WTC11 (cell line): ENCODE data around the gene MUSTN1. TPM values are rescaled to one million over a fixed set of nuclear protein-coding genes. Genes with fewer than 3 reads are reported as not detected.

Experiments used
- ATAC-seq: fragments of 200-7000 bp; cut with Tn5 transposase; 2 replicates; pipeline ENCODE4 v1.10.0; 2021; ENCODE audit warnings: mild to moderate bottlenecking, moderate library complexity
- CTCF ChIA-PET: fragments of 300-600 bp; sonication (Branson Sonifier 250); formaldehyde crosslinking; loops from one replicate; lab custom pipeline; 2021; ENCODE audit warnings: antibody characterized with exemption; lab: Charles Lee
- POLR2A ChIA-PET: fragments of 350-600 bp; sonication (Branson Sonifier 250); formaldehyde crosslinking; loops from one replicate; lab custom pipeline; 2021; ENCODE audit warnings: antibody characterized with exemption; lab: Charles Lee
- DNase-seq: peaks from one replicate; pipeline ENCODE4 v3.0.0; 2021; ENCODE audit warnings: low spot score
- H3K27ac Mint-ChIP-seq: 2 replicates; pipeline ENCODE4 v1.8.0; 2021; ENCODE audit warnings: mixed read lengths
- H3K27me3 Mint-ChIP-seq: 2 replicates; pipeline ENCODE4 v1.8.0; 2021; ENCODE audit warnings: low read depth, mild to moderate bottlenecking, moderate library complexity, mixed read lengths
- H3K36me3 Mint-ChIP-seq: 2 replicates; pipeline ENCODE4 v1.8.0; 2021; ENCODE audit warnings: mixed read lengths
- H3K4me1 Mint-ChIP-seq: 2 replicates; pipeline ENCODE4 v1.8.0; 2022; ENCODE audit warnings: mixed read lengths
- H3K4me3 Mint-ChIP-seq: 2 replicates; pipeline ENCODE4 v1.8.0; 2021; ENCODE audit warnings: mild to moderate bottlenecking, moderate library complexity, mixed read lengths
- H3K9me3 Mint-ChIP-seq: 2 replicates; pipeline ENCODE4 v1.8.0; 2021; ENCODE audit warnings: mixed read lengths
- ELF4 ChIP-seq: sonication (generic); formaldehyde crosslinking; IDR thresholded peaks from 2 replicates; pipeline ENCODE4 v1.8.1; 2022; ENCODE audit warnings: low read depth, mild to moderate bottlenecking, moderate library complexity, missing genetic modification reagents
- FOXJ3 ChIP-seq: sonication (generic); formaldehyde crosslinking; IDR thresholded peaks from 2 replicates; pipeline ENCODE4 v1.9.0; 2021; ENCODE audit warnings: missing genetic modification reagents, mild to moderate bottlenecking, borderline replicate concordance
- FOXK1 ChIP-seq: sonication (generic); formaldehyde crosslinking; IDR thresholded peaks from 2 replicates; pipeline ENCODE4 v1.8.0; 2022; ENCODE audit warnings: mild to moderate bottlenecking, moderate library complexity, missing genetic modification reagents
- NR3C1 ChIP-seq: sonication (generic); formaldehyde crosslinking; conservative IDR thresholded peaks from 2 replicates; pipeline ENCODE4 v1.8.1; 2023; ENCODE audit warnings: low read depth, mild to moderate bottlenecking, missing genetic modification reagents
- PRRX2 ChIP-seq: fragments of 250-450 bp; sonication (Bioruptor Pico); IDR thresholded peaks from 2 replicates; pipeline ENCODE4 v1.8.0; 2021; ENCODE audit warnings: mild to moderate bottlenecking
- STAT6 ChIP-seq: sonication (generic); formaldehyde crosslinking; conservative IDR thresholded peaks from 2 replicates; pipeline ENCODE4 v1.8.1; 2023; ENCODE audit warnings: mild to moderate bottlenecking, low read depth, missing genetic modification reagents, moderate library complexity
- ZNF425 ChIP-seq: fragments of 250-450 bp; sonication (Bioruptor Pico); conservative IDR thresholded peaks from 2 replicates; pipeline ENCODE4 v1.9.0; 2021; ENCODE audit warnings: mild to moderate bottlenecking
- total RNA-seq: library from RNA; stranded (reverse); gene quantifications from 3 replicates; pipeline ENCODE4 v1.2.3, GENCODE V29; 2021
- TF ChIP-seq, protein P1 (sequence below): fragments of 250-450 bp; sonication (Bioruptor Pico); IDR thresholded peaks from 2 replicates; pipeline ENCODE4 v1.9.0; 2021; ENCODE audit warnings: mild to moderate bottlenecking
- TF ChIP-seq, protein P2 (sequence below): sonication (generic); formaldehyde crosslinking; IDR thresholded peaks from 2 replicates; pipeline ENCODE4 v1.8.0; 2022; ENCODE audit warnings: mild to moderate bottlenecking, missing genetic modification reagents
- TF ChIP-seq, protein P3 (sequence below): sonication (generic); formaldehyde crosslinking; IDR thresholded peaks from 2 replicates; pipeline ENCODE4 v1.8.1; 2022; ENCODE audit warnings: low read depth, mild to moderate bottlenecking, moderate library complexity, missing genetic modification reagents, borderline replicate concordance
- TF ChIP-seq, protein P4 (sequence below): sonication (generic); formaldehyde crosslinking; IDR thresholded peaks from 2 replicates; pipeline ENCODE4 v1.8.0; 2022; ENCODE audit warnings: missing genetic modification reagents

MUSTN1 gene
- total RNA-seq, 1 experiment from 2014 or later: 4.2 TPM

DNA sequence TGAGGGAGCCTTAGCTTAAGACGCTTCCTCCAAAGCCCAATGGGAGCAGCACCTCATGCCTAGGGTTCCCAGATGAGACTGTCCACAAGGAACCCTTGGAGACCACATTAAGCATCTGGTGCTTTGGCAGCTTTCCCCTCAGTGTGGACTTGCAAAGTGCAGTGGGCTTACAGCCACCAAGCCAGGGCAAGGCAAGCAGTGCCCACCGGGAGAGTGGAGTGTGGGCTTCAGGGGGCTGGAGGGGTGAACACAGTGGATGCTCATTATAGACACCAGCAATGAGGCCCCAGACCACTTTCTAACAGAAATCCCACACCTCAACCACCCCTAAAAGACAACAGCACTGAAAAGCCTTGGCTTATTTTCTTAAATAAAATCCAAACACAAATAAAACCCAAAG lies 9.1 kb upstream of the MUSTN1 start:
- peaks cover 22% of the 10 kb centered on the region for H3K36me3 Mint-ChIP-seq
- TF ChIP-seq, protein P1, sequence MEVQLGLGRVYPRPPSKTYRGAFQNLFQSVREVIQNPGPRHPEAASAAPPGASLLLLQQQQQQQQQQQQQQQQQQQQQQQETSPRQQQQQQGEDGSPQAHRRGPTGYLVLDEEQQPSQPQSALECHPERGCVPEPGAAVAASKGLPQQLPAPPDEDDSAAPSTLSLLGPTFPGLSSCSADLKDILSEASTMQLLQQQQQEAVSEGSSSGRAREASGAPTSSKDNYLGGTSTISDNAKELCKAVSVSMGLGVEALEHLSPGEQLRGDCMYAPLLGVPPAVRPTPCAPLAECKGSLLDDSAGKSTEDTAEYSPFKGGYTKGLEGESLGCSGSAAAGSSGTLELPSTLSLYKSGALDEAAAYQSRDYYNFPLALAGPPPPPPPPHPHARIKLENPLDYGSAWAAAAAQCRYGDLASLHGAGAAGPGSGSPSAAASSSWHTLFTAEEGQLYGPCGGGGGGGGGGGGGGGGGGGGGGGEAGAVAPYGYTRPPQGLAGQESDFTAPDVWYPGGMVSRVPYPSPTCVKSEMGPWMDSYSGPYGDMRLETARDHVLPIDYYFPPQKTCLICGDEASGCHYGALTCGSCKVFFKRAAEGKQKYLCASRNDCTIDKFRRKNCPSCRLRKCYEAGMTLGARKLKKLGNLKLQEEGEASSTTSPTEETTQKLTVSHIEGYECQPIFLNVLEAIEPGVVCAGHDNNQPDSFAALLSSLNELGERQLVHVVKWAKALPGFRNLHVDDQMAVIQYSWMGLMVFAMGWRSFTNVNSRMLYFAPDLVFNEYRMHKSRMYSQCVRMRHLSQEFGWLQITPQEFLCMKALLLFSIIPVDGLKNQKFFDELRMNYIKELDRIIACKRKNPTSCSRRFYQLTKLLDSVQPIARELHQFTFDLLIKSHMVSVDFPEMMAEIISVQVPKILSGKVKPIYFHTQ (CRISPR knock-in tag): no peak
- TF ChIP-seq, protein P2, sequence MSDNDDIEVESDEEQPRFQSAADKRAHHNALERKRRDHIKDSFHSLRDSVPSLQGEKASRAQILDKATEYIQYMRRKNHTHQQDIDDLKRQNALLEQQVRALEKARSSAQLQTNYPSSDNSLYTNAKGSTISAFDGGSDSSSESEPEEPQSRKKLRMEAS (CRISPR knock-in tag): no peak
- TF ChIP-seq NR3C1 (no peak), FOXK1 (CRISPR knock-in tag) (no peak), FOXJ3 (CRISPR knock-in tag) (no peak), ELF4 (no peak), ZNF425 (CRISPR knock-in tag) (no peak), PRRX2 (no peak)
- TF ChIP-seq, protein P3, sequence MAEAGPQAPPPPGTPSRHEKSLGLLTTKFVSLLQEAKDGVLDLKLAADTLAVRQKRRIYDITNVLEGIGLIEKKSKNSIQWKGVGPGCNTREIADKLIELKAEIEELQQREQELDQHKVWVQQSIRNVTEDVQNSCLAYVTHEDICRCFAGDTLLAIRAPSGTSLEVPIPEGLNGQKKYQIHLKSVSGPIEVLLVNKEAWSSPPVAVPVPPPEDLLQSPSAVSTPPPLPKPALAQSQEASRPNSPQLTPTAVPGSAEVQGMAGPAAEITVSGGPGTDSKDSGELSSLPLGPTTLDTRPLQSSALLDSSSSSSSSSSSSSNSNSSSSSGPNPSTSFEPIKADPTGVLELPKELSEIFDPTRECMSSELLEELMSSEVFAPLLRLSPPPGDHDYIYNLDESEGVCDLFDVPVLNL (CRISPR knock-in tag): no peak
- TF ChIP-seq, protein P4, sequence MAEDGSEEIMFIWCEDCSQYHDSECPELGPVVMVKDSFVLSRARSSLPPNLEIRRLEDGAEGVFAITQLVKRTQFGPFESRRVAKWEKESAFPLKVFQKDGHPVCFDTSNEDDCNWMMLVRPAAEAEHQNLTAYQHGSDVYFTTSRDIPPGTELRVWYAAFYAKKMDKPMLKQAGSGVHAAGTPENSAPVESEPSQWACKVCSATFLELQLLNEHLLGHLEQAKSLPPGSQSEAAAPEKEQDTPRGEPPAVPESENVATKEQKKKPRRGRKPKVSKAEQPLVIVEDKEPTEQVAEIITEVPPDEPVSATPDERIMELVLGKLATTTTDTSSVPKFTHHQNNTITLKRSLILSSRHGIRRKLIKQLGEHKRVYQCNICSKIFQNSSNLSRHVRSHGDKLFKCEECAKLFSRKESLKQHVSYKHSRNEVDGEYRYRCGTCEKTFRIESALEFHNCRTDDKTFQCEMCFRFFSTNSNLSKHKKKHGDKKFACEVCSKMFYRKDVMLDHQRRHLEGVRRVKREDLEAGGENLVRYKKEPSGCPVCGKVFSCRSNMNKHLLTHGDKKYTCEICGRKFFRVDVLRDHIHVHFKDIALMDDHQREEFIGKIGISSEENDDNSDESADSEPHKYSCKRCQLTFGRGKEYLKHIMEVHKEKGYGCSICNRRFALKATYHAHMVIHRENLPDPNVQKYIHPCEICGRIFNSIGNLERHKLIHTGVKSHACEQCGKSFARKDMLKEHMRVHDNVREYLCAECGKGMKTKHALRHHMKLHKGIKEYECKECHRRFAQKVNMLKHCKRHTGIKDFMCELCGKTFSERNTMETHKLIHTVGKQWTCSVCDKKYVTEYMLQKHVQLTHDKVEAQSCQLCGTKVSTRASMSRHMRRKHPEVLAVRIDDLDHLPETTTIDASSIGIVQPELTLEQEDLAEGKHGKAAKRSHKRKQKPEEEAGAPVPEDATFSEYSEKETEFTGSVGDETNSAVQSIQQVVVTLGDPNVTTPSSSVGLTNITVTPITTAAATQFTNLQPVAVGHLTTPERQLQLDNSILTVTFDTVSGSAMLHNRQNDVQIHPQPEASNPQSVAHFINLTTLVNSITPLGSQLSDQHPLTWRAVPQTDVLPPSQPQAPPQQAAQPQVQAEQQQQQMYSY (CRISPR knock-in tag): no peak
- no peak for DNase-seq
- no peaks in the 10 kb centered on the region for H3K9me3 Mint-ChIP-seq
- ChIA-PET CTCF (interaction anchor here (1.3 to 1.8 kb wide), 4 partner anchors 23 to 51 kb away, joined by 3 to 10 read pairs (median 4); partner anchors contain the start of gene ITIH3), POLR2A (interaction anchor here (0.6 to 0.7 kb wide), 2 partner anchors 12 to 62 kb away, joined by 3 to 4 read pairs; no protein-coding TSS in a partner anchor)
- no peaks in the 10 kb centered on the region for H3K27me3 Mint-ChIP-seq
- H3K4me1 Mint-ChIP-seq: peaks cover 3% of the 10 kb centered on the region; the same call in 1 of the 2 replicates
- no peak overlapping the region for H3K27ac Mint-ChIP-seq
- no peak overlapping the region for H3K4me3 Mint-ChIP-seq
- ATAC-seq: no peak

- CTCF ChIA-PET: interaction anchor here (1.3 to 1.8 kb wide), 5 partner anchors 23 to 51 kb away, joined by 3 to 10 read pairs (median 6); partner anchors contain the start of gene ITIH3
- Mint-ChIP-seq H3K4me3 (no peak overlapping the region), H3K4me1 (peaks cover 3% of the 10 kb centered on the region; the same call in 1 of the 2 replicates), H3K27ac (no peak overlapping the region), H3K36me3 (peaks cover 20% of the 10 kb centered on the region), H3K27me3 (no peaks in the 10 kb centered on the region), H3K9me3 (no peaks in the 10 kb centered on the region)
- no peak for DNase-seq
- TF ChIP-seq STAT6: no peak
- POLR2A ChIA-PET: interaction anchor here (0.6 to 0.7 kb wide), 2 partner anchors 11 to 62 kb away, joined by 3 to 4 read pairs; no protein-coding TSS in a partner anchor
- ATAC-seq: no peak
These were observed 8.5 kb upstream of the MUSTN1 start for GRCh38 chr3:52843108-52843865.
